ENCODE data around the gene CAPN5.

Gene CAPN5

GRCh38 chr11:77148963-77149715 is 82.4 kb downstream of the CAPN5 start:
- ATAC-seq: no peak
- no peak for TF ChIP-seq CREB5 (CRISPR knock-in tag; IDR thresholded peaks at IDR 0.05; ENCODE audit: low read depth)
- no peak for TF ChIP-seq ESRRG (CRISPR knock-in tag; IDR thresholded peaks at IDR 0.05)
- TF ChIP-seq SNAI2 (CRISPR knock-in tag; IDR thresholded peaks at IDR 0.05): no peak
- TF ChIP-seq POU6F1 (CRISPR knock-in tag; IDR thresholded peaks at IDR 0.05; ENCODE audit: borderline replicate concordance, low read depth): no peak
- TF ChIP-seq TOX (CRISPR knock-in tag; IDR thresholded peaks at IDR 0.05; ENCODE audit: borderline replicate concordance): no peak
- no peak for TF ChIP-seq PPARA (CRISPR knock-in tag; IDR thresholded peaks at IDR 0.05; ENCODE audit: borderline replicate concordance)
- no peak for TF ChIP-seq ZFP3 (CRISPR knock-in tag; IDR thresholded peaks at IDR 0.05)
- no peak for TF ChIP-seq ZNF8 (CRISPR knock-in tag; IDR thresholded peaks at IDR 0.05)
- no peak for TF ChIP-seq CSDC2 (CRISPR knock-in tag; IDR thresholded peaks at IDR 0.05)
- TF ChIP-seq ZNF565 (CRISPR knock-in tag; conservative IDR thresholded peaks at IDR 0.05; ENCODE audit: low read depth): no peak

GRCh38 chr11:77149716-77150392 is 83.1 kb downstream of the CAPN5 start:
- ATAC-seq: no peak
- no peak for TF ChIP-seq CSRNP3 (CRISPR knock-in tag; IDR thresholded peaks at IDR 0.05)
- TF ChIP-seq TSHZ2 (CRISPR knock-in tag; IDR thresholded peaks at IDR 0.05): no peak
- no peak for TF ChIP-seq PPARA (CRISPR knock-in tag; IDR thresholded peaks at IDR 0.05; ENCODE audit: borderline replicate concordance)
- TF ChIP-seq ZNF8 (CRISPR knock-in tag; IDR thresholded peaks at IDR 0.05): no peak
- TF ChIP-seq ZC3H10 (CRISPR knock-in tag; IDR thresholded peaks at IDR 0.05): no peak
- TF ChIP-seq CSDC2 (CRISPR knock-in tag; IDR thresholded peaks at IDR 0.05): no peak
- no peak for TF ChIP-seq CREB5 (CRISPR knock-in tag; IDR thresholded peaks at IDR 0.05; ENCODE audit: low read depth)
- TF ChIP-seq POU6F1 (CRISPR knock-in tag; IDR thresholded peaks at IDR 0.05; ENCODE audit: borderline replicate concordance, low read depth): no peak
- TF ChIP-seq ZFP3 (CRISPR knock-in tag; IDR thresholded peaks at IDR 0.05): no peak
- no peak for TF ChIP-seq ISL1 (CRISPR knock-in tag; IDR thresholded peaks at IDR 0.05)
- TF ChIP-seq PATZ1 (CRISPR knock-in tag; IDR thresholded peaks at IDR 0.05; ENCODE audit: borderline replicate concordance): no peak
- TF ChIP-seq ZFP30 (CRISPR knock-in tag; IDR thresholded peaks at IDR 0.05): no peak
- TF ChIP-seq TOX (CRISPR knock-in tag; IDR thresholded peaks at IDR 0.05; ENCODE audit: borderline replicate concordance): no peak
- TF ChIP-seq ARNTL (CRISPR knock-in tag; IDR thresholded peaks at IDR 0.05; ENCODE audit: borderline replicate concordance, low read depth): no peak

Data from SK-N-SH treated with all-trans-retinoic acid at 6 μM for 48 hours (cell line).